GM21447 (cell line): Measurements from ENCODE around the gene MARK3.

Source experiments
- ATAC-seq: cut with Tn5 transposase; IDR thresholded peaks from one replicate; pipeline ENCODE4 v1.9.1; 2021; ENCODE audit not compliant: unreplicated experiment

MARK3 gene

DNA sequence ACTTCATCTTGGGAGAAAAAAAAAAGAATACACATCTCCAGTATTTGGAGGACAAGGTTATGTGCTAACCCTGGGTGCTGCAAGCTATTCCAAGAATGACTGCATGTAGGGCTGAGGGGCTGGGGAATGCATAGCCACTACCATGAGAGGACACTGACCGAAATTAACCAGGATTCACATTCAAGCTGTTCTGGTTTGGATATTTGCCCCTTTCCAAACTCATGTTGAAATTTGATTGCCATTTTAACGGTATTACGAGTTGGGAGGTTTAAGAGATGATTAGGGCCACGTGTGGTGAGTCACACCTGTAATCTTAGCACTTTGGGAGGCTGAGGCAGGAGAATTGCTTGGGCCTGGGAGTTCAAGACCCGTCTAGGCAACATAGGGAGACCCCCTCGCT, 18.5 kb upstream of the MARK3 start:
- ATAC-seq: no peak

DNA sequence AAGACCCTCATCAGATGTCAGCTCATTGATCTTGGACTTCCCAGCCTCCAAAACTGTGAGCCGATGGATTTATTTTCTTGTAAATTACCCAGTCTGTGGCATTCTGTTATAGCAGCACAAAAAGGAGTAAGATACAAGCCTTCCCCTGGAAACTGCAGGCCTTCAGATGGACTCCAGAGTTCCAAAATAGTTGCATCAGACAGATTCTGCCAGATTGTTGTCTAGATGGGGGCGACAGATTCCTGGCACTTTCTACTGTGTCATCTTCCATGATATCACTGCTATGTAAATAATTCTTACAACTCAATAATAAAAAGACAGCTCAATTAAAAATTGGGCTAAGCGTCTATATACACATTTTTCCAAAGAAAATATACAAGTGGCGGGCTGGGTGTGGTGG, 17.2 kb upstream of the MARK3 start:
- no peak for ATAC-seq

DNA sequence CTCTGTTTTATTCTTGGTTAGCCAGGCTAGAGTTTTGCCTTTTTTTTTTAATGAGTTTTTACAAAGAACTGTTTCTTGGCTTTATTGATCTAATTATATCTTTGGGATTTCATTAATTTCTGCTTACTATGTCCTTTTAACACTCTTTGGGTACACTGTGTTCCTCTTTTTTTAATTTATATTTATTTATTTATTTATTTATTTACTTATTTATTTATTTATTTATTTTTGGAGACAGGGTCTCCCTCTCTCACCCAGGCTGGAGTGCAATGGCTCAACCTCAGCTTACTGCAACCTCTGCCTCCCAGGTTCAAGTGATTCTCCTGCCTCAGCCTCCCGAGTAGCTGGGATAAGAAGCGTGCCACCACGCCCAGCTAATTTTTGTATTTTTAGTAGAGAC, 15.1 kb upstream of the MARK3 start:
- ATAC-seq: no peak

DNA sequence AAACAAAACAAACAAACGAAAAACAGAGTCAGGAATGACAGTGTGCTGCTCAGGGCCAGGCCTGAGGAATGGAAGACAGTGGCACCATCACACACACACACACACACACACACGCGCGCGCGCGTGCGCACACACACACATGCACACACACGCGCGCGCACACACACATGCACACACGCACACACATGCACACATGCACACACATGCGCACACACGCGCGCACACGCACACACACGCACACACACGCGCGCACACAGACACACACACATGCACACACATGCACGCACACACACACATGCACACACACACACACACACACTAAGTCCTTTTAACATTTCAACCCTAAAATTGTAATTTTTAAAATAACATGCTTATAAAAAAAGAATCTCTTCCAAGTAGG, 13.2 kb upstream of the MARK3 start:
- ATAC-seq: no peak

DNA sequence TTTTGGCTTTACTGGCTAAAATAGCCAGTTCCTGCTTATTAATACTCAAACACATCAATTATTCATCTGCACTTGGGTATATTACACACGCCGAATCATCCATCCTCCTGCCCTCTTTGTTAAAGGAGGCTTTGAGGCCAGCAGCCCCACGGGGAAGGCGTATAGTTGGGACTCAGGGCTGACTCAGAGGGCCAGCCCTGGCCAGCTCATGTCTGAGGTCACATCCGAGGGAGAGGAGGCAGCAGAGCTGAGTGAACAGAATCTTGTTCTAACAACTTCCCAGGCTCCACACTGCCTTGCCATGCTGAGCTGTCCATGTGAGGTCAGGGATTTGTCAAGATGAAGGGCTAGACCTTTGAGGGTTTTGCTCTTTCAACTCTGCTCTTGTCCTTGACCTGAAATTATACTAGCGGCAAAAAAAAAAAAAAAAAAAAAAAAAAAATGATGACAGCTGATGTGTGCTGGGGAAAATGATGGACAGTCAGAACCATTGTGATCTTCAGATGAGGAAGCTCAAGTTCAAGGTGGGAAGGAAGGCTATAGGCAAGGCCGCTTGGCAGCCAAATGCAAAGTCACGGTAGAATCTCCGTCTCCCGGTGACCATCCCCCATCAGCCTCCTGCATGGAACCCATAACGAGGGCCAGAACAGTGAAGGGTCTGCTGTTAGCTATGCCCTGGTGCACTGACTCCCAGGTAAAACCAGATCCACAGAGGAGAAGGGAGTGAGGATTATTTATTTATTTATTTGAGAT, 12.5 kb upstream of the MARK3 start:
- no peak for ATAC-seq

DNA sequence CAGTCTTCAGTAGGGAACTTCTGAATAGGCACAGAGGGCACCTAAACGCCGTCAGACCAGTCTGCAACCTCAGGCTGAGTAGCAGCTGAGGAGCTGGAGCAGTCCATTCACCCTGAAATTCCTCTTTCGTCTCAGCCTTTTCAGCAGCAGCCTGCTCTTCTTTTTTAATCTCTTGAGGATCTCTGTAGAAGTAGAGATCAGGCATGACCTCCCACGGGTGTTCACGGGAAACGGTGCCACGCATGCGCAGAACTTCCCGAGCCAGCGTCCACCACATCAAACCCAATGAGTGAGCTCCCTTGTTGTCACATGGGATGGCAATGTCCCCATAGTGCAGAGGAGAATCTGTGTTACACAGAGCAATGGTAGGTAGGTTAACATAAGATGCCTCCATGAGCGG, 11.1 kb upstream of the MARK3 start:
- ATAC-seq: no peak

DNA sequence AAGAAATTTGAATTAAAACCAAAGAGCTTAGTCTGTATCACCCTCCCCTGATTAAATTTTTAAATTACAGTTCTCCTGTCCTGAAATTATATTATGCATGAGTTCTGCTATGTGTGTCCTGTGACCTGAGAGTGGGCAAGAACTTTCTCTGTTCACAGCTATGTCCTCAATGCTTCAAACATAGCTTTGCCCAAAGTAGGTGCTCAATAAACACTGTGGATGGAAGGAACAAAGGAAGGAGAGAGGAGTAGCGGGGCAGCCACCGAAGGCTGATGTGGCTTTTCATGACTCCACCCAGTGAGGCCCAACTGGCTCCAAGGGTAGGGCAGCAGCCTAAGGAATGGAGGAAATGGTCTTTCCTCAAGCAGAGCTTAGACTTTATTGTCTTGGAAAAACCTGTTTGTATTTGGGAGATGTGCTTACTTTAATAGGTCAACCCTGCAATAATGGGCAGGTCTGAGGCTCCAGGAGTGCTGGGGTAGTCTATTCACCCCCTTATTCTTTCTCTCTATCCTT, 7.6 kb upstream of the MARK3 start:
- ATAC-seq: no peak

DNA sequence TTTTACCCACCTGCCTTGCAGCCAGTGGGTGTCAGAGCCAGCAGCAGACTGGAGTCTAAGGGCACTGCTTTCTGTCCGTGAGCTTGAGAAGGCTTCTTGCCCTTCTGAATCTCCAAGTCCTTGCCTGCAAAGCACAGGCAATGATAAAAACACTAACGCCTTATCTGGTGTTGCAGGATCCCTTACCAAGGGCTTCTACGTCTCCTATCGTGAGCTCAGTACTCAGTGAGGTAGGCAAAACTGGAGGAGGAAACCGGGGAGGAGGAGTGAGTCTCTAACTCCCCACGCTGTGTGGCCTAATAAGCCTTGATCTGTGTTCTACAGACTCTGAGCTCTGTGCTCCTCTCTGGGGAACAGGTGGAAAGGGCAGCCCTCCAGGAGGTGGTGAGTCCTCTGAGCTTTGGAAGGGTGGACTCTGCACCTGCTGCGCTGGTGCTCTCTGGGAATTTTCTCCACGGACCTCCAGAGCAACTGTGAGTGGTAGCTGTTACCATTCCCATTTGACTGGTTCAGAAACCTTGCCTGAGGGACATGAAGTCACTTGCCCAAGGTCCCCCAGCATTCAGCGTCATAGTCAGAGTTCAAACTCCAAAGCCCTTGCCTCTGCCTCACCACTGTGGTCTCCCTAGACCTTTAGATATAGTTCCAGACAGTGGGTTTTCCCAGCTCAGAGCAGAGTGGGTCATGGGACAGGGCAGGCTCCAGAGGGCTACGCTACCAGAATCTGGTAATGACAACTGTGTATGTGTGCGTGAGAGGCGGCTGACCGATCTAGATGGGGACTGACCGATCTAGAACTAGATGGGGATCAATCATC, 7.0 kb upstream of the MARK3 start:
- no peak for ATAC-seq

DNA sequence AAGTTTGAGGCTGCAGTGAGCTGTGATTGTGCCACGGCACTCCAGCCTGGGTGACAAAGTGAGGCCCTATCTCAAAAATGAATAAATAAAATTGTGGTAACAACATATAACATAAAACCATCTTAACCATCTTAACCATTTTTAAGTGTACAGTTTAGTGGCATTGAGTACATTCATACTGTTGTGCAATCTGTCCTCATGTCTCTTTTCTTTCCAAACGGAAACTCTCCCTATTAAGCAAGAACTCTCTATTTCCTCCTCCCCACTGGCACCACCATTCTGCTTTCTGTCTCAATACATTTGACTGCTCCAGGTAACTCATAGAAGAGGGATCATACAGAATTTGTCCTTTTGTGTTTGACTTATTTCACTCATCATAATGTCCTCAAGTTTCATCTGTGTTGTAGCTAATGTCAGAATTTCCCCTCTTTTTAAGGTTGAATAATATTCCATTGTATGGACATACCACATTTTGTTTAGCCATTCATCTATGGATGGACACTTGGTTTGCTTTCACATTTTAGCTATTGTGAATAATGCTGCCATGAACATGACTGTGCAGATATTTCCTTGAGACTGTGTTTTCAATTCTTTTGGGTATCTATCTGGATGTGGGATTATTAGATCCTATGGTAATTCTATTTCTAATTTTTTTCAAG, 4.4 kb upstream of the MARK3 start:
- ATAC-seq: no peak

DNA sequence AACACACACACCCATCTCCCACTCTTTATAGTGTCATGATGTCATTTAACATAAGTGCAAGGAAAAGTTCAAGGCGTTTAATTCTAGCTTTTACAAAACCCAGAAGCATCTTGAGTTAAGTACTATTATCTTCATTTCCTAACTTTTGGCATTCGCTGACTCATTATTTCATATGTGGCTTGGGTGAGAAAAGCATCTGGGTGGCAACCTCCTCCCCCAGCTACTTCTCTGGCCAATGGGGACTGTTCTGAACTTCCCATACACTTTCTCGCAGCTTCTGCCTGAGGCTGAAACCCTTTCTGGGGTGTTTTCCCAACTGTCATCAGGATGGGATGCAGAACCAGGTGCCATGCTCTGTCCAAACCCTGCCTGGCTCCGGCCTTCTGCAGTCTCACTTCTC, 2.8 kb upstream of the MARK3 start:
- ATAC-seq: no peak

DNA sequence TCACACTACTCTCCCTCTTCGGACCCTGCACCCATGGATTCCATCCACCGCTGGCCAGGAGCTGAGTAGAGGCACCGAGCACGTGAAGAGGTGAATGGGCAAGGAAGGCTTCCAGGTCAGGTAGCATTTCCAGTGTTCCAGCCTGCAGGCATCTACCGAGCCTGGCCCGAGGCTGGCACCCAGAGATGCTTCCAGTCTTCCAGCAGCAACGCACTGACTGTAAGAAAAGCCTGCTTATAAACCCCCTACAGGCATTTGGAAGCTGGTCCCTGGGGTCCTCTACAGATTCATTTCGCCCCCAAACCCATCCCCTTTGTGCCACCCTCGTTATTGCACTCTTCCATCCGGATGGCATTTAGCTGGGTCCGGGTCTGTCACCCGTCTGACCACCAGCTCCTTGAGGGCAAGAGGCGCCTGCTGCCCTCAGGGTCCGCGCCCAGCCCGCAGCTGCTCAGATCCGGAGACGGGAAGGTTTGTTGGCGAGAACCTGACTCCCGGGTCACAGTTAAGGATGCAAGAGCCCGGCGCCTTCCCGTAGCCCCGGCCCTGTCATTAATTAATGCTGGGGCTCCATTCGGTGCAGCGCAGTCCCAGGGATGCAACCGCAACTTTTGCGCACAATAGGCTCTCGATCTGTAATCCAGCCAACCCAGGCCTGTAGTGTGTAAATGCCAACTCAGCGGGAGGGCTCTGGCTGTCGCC, 614 bp upstream of the MARK3 start:
- no peak for ATAC-seq

DNA sequence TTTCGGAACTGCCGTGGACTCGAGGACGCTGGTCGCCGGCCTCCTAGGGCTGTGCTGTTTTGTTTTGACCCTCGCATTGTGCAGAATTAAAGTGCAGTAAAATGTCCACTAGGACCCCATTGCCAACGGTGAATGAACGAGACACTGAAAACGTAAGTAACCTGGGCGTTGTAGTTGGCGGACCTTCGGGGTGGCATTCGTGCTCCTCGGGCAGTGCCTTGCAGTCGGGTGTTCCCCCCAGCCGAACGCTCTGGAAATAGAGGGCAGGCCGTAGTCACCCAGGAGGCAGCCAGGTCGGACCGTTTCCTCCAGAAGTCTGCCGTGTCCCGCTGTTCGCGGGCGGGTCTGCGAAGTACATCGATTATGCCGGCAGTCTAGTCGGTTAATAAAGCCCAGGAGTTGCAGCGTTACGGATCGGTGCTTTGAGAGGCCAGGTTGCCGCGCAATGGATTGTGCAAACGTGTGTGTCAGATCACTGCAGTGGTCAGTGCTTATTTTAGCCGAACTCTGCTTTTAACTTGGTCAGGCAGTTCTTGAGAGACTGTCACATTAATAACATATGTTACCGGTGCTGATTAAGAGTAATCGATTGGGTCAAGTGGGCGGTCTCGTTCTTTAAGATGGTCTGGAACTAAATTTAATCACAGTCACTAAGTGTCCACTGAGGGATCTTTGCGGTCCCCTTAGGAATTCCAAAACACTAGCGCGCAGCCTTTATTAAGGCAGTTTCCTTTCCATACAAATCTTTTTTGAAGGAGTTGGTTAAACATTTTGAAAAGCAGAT, 906 bp downstream of the MARK3 start:
- ATAC-seq: peak; percentile 23

DNA sequence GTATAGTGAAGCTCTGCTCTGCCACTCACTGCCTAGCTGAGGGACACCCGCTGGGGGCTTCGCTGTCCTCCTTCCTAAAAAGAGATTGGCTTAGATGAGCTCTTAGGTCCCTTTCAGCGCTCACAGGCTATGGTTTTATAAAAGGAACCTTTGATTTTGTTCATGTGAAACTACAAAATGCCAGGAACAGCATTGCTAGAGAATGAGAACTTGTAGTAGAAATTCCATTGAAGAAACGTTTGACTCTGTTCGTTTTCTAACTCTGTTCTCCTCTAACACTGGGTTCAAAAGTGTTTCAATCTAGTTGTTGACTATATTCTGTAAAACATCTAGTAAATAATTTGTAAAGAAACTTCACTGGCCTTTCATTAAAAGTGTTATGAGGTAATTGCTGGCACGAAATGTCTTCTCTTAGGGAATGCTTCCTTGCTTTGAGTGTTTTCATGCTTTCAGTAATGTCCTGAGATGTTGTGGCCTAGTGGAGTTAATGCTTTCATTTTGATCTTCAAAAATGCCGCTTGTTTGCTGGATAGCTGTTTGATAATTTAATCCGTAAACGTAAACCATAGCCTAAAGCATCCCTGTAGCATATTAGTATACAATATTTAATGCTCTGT, 1.6 kb downstream of the MARK3 start:
- no peak for ATAC-seq

DNA sequence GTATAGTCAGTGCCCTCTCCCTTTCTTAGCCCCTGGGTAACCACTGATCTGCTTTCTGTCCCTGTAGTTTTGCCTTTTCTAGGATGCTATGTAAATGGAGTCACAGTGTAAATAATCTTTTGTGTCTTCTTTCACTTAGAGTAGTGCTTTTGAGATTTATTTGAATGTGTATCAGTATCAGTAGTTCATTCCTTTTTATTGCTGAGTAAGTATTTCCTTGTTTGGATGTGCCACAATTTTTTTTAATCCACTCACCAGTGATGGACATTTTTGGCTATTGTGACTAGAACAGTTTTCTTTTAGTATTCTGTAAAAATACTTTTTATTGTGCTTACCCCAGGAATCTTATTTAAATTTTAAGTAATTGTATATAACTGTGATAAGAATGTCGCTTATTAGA, 3.4 kb downstream of the MARK3 start:
- no peak for ATAC-seq

DNA sequence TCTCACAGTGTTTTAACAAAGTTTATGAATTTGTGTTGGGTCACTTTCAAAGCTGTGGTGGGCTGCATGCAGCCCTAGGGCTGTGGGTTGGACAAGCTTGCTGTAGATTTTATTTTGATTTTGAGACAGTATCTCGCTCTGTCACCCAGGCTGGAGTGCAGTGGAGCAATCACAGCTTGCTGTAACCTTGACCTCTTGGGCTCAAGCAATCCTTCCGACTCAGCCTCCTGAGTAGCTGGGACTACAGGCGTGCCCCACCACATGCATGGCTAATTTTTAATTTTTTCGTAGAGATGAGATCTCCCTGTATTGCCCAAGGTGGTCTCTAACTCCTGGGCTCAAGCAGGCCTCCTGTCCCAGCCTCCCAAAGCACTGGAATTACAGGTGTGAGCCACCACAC, 5.4 kb downstream of the MARK3 start:
- ATAC-seq: no peak

DNA sequence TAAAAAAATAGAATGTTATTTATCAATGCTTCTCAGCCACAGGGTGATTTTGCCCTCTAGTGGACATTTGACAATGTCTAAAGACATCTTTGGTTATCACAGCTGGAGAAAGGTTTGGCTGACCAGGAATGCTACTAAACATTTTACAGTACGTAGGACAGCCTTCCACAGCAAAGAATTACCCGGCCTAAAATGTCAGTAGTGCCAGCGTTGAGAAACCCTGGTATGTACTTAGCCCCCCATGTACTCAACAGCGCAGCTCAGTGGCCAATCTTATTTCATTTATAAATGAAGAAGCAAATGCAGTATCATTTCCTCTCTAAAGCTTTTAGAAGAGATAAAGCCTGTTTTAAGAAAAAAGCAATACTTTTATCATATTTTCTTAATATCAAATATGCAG, 5.8 kb downstream of the MARK3 start:
- no peak for ATAC-seq

DNA sequence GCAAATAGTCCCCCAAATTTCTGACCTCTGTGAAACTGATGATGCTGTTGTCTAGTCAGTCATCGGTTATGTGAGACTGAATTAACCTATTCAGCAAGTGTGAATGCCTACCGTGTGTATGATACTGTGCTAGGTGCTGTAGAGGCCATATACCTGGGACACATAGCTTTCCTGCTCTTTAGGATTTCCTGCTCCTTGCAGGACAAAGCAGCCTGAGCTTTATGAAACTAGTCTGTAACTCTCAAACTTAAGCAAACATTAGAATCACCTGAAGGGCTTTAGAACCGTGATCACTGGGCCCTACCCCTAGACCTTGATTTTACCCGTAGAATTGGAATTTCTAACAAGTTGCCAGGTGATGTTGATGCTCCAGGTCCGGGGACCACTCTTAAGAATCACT, 6.9 kb downstream of the MARK3 start:
- no peak for ATAC-seq

DNA sequence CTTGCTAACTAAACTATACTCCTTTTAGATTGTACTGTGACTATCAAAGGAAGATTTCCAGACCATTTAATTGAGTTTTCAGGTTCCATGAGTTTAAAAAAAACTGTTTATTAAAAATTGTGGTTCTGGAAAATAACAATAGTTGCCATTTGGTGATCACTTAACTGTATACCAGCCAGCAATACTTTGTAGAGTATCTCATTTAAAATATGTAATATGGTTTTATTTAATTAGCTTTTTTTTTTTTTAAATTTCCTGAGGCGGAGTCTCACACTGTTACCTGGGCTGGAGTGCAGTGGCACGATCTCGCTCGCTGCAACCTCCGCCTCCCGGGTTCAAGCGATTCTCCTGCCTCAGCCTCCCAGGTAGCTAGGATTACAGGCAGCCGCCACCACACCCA, 7.4 kb downstream of the MARK3 start:
- ATAC-seq: no peak

DNA sequence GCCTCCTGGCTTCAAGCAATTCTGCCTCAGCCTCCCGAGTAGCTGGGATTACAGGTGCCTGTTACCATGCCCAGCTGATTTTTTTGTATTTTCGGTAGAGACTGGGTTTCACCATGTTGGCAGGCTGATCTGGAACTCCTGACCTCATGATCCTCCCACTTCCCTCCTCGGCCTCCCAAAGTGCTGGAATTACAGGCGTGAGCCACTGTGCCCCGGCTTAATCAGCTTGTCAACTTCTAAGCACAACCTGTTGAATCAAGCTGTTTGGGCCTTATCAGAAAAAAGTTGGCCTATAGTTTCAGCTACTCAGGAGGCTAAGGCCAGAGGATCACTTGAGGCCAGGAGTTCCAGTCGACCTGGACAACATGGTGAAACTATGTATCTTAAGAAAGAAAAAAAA, 7.9 kb downstream of the MARK3 start:
- ATAC-seq: no peak
